MCF 10A (cell line): ENCODE measurements around the gene CCDC144A. TPM values are rescaled to one million over a fixed set of nuclear protein-coding genes. Genes with fewer than 3 reads are reported as not detected.
A peak's percentile ranks its signal among the peaks of the same experiment; 100 is the strongest.
"Not testable (repeated sequence)": the region's sequence is repeated elsewhere in the genome, so short reads cannot be mapped to it uniquely, and the experiment has no call there.

Source experiments
- BruUV-seq: library from RNA; stranded (reverse); fragments of 400-500 nt; replicated peaks from 2 replicates; lab custom pipeline; 2021; lab: Mats Ljungman, UMichigan
- CTCF ChIA-PET: fragments of 300-600 bp; sonication (Branson Sonifier 250); formaldehyde crosslinking; extraction: SDS; loops from one replicate; lab custom pipeline; 2021; ENCODE audit warnings: antibody characterized with exemption, inconsistent platforms; lab: Yijun Ruan, JAX
- POLR2A ChIA-PET: fragments of 300-600, 350-650 bp; sonication (Branson Sonifier 250); formaldehyde crosslinking; extraction: SDS; loops from one replicate; lab custom pipeline; 2020; ENCODE audit warnings: antibody characterized with exemption, inconsistent platforms; lab: Yijun Ruan, JAX
- DNase-seq: peaks from one replicate; pipeline ENCODE4 v3.0.0-alpha.2; 2018; ENCODE audit not compliant: unreplicated experiment
- H3K27ac Mint-ChIP-seq: one replicate; pipeline ENCODE4 v1.8.0; 2022; ENCODE audit warnings: mild to moderate bottlenecking, low read depth, mixed read lengths; ENCODE audit not compliant: unreplicated experiment
- H3K27me3 Mint-ChIP-seq: one replicate; pipeline ENCODE4 v1.8.0; 2022; ENCODE audit warnings: mixed read lengths; ENCODE audit not compliant: insufficient read depth, unreplicated experiment
- H3K36me3 Mint-ChIP-seq: one replicate; pipeline ENCODE4 v1.8.0; 2022; ENCODE audit warnings: mild to moderate bottlenecking, moderate library complexity, mixed read lengths; ENCODE audit not compliant: insufficient read depth, unreplicated experiment
- H3K4me1 Mint-ChIP-seq: one replicate; pipeline ENCODE4 v1.8.0; 2022; ENCODE audit warnings: mixed read lengths; ENCODE audit not compliant: insufficient read depth, unreplicated experiment
- H3K4me3 Mint-ChIP-seq: one replicate; pipeline ENCODE4 v1.8.0; 2022; ENCODE audit warnings: mild to moderate bottlenecking, moderate library complexity, mixed read lengths; ENCODE audit not compliant: unreplicated experiment
- H3K9me3 Mint-ChIP-seq: one replicate; pipeline ENCODE4 v1.8.0; 2022; ENCODE audit warnings: mixed read lengths; ENCODE audit not compliant: unreplicated experiment
- intact Hi-C: fragments of 100-400 bp; cut with micrococcal nuclease; formaldehyde crosslinking; loops from 2 replicates; pipeline ENCODE4 v1.14.1; 2022
- total RNA-seq: library from RNA; stranded (reverse); gene quantifications from 2 replicates; pipeline ENCODE4 v1.2.3, GENCODE V29; 2022
- TF ChIP-seq, protein P1 (sequence below): fragments of 200-600 bp; IDR thresholded peaks from one replicate; pipeline ENCODE4 v1.8.0; 2022; ENCODE audit warnings: antibody characterized with exemption, mild to moderate bottlenecking; ENCODE audit not compliant: unreplicated experiment

Gene CCDC144A
- total RNA-seq, 1 experiment from 2014 or later, result 7.2 TPM

DNA sequence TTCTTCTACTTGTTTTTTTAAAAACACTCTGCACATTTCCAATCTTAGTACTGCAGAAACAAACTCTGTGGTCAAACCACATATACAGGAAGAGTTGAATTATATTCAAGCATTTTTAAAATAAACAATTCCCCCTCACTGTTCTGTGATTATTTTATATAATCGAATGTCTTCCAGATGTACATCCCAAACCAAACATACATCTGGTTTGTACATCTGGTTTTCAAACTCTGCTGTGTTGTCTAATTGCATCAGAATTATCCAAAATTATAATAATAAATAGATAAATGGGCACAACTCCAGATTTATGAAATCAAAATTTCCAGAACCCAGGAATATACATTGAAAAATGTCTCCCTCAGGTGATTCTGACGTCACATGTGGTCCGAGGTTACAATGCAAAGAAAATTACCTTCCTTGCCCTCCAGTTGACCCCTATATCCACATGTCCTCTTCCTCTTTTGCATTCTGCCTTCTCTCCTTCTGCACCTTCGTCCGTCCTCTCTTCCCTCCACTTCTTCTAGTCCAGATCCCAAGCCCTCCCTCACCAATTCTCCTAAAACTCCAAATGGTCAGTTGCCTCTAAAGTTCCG lies 13.3 kb upstream of the CCDC144A start:
- no peaks in the 10 kb centered on the region for H3K9me3 Mint-ChIP-seq
- DNase-seq, result no peak
- CTCF ChIA-PET, result no interaction called here
- POLR2A ChIA-PET, result no interaction called here
- no peaks in the 10 kb centered on the region for H3K36me3 Mint-ChIP-seq
- BruUV-seq, result no TSS peak
- no peaks in the 10 kb centered on the region for H3K4me1 Mint-ChIP-seq
- intact Hi-C loops, result no loop called here
- TF ChIP-seq, protein P1, sequence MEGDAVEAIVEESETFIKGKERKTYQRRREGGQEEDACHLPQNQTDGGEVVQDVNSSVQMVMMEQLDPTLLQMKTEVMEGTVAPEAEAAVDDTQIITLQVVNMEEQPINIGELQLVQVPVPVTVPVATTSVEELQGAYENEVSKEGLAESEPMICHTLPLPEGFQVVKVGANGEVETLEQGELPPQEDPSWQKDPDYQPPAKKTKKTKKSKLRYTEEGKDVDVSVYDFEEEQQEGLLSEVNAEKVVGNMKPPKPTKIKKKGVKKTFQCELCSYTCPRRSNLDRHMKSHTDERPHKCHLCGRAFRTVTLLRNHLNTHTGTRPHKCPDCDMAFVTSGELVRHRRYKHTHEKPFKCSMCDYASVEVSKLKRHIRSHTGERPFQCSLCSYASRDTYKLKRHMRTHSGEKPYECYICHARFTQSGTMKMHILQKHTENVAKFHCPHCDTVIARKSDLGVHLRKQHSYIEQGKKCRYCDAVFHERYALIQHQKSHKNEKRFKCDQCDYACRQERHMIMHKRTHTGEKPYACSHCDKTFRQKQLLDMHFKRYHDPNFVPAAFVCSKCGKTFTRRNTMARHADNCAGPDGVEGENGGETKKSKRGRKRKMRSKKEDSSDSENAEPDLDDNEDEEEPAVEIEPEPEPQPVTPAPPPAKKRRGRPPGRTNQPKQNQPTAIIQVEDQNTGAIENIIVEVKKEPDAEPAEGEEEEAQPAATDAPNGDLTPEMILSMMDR, result no peak
- no peak overlapping the region for H3K4me3 Mint-ChIP-seq
- no peak overlapping the region for H3K27ac Mint-ChIP-seq
- H3K27me3 Mint-ChIP-seq, result peaks cover 3% of the 10 kb centered on the region

DNA sequence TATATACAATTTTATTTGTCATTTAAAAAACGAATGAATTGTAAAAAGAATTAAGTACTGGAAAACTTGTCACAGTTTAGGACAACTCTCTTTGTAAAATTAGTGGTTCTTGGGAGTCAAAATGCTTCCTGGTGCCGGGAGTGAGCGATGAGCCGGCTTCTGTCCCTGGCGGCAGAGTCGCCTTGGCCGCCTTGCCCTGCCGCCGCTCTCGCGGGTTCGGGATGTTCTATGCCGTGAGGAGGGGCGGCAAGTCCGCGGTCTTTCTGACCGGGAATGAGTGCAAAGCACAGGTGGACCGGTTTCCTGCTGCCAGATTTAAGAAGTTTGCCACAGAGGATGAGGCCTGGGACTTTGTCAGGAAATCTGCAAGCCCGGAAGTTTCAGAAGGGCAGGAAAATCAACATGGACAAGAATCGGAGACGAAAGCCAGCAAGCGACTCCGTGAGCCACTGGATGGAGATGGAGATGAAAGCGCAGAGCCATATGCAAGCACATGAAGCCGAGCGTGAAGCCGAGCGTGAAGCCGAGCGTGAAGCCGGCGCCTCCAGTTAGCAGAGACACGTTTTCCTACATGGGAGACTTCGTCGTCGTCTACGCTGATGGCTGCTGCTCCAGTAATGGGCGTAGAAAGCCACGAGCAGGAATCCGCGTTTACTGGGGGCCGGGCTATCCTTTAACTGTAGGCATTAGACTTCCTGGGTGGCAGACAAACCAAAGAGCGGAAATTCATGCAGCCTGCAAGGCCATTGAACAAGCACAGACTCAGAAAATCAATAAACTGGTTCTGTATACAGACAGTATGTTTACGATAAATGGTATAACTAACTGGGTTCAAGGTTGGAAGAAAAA lies 6.5 kb upstream of the CCDC144A start:
- H3K4me1 Mint-ChIP-seq, H3K36me3 Mint-ChIP-seq, DNase-seq, CTCF ChIA-PET, POLR2A ChIA-PET, H3K4me3 Mint-ChIP-seq, H3K9me3 Mint-ChIP-seq, intact Hi-C loops, BruUV-seq, H3K27ac Mint-ChIP-seq: not testable (repeated sequence)
- peaks cover 12% of the 10 kb centered on the region for H3K27me3 Mint-ChIP-seq

DNA sequence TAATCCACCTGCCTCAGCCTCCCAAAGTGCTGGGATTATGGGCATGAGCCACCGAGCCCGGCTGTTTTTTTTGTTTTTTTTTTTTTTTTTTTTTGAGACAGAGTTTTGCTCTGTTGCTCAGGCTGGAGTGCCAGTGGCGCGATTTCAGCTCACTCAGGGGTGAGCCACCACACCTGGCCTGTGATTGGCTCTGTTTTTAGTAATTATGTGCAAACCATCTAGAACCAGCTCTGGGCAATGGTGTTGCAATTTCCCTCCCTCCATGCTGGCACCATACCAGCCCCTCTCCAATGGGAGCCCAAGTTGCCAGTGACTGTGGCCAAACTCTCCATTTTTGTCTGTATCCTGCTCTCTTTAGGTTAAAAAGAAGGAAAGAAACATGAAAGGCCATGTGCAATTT lies 4.0 kb upstream of the CCDC144A start:
- H3K36me3 Mint-ChIP-seq, intact Hi-C loops, POLR2A ChIA-PET, CTCF ChIA-PET, H3K4me3 Mint-ChIP-seq, BruUV-seq, H3K9me3 Mint-ChIP-seq, H3K4me1 Mint-ChIP-seq, H3K27ac Mint-ChIP-seq: not testable (repeated sequence)
- peak; percentile 79 for DNase-seq
- peaks cover 12% of the 10 kb centered on the region for H3K27me3 Mint-ChIP-seq

DNA sequence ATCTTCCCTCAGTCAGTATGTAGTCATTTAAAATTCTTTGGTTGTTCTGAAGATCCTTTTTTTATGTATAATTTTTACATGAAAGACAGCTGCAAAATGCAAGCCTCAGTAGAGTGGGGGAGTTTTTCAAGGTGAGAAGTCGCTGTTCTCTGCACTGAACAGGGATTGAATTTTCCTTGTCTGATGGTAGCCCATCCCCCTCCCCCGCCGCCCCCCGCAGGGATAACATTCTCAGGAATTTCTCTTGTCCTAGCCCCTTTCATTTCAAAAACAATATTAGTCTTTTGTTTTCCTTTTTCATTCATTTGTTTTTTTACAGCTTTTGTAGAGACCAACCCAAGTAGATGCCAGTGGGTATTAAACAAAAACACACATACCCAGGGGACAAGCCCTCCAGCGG lies 2.9 kb upstream of the CCDC144A start:
- BruUV-seq, H3K36me3 Mint-ChIP-seq, H3K4me1 Mint-ChIP-seq, H3K4me3 Mint-ChIP-seq, H3K27me3 Mint-ChIP-seq, intact Hi-C loops, POLR2A ChIA-PET, CTCF ChIA-PET, H3K27ac Mint-ChIP-seq, H3K9me3 Mint-ChIP-seq, DNase-seq: not testable (repeated sequence)

DNA sequence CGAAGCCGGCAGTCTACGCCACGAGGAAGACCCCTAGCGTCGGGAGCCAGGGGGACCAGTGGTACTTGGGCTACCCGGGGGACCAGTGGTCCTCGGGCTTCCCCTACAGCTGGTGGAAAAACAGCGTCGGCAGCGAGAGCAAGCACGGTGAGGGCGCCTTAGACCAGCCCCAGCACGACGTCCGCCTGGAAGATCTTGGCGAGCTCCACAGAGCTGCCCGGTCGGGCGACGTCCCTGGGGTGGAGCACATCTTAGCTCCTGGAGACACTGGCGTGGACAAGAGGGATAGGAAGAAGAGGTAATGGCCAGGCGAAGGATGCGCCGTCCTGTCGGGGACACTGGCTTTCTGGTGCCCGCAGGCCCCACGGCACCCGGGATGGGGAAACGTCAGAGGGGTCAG lies 406 bp downstream of the CCDC144A start:
- H3K27ac Mint-ChIP-seq, H3K4me1 Mint-ChIP-seq, CTCF ChIA-PET, POLR2A ChIA-PET, H3K27me3 Mint-ChIP-seq, intact Hi-C loops, DNase-seq, H3K36me3 Mint-ChIP-seq, H3K4me3 Mint-ChIP-seq, BruUV-seq, H3K9me3 Mint-ChIP-seq: not testable (repeated sequence)

DNA sequence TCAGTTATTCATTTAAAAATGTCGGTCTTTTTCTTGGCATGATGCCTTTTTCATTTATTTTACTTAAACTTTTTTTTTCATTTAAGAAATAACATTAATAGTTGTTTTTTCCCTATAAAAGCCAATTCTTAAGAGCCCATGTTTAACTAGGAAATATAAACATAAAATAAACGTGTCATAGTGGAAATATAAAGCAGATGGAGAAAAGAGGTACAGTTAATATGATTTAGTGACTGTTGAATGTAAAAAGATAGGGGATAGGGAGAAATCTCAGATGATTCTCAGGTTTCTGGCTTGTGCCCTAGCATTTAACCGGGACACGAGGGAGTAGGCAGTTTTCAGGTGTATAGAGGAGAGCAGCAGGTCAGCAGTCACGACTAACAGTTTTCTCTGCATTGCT lies 7.6 kb downstream of the CCDC144A start:
- H3K4me1 Mint-ChIP-seq, H3K27ac Mint-ChIP-seq, DNase-seq, CTCF ChIA-PET, H3K9me3 Mint-ChIP-seq, H3K27me3 Mint-ChIP-seq, POLR2A ChIA-PET, intact Hi-C loops, BruUV-seq, H3K36me3 Mint-ChIP-seq, H3K4me3 Mint-ChIP-seq: not testable (repeated sequence)

DNA sequence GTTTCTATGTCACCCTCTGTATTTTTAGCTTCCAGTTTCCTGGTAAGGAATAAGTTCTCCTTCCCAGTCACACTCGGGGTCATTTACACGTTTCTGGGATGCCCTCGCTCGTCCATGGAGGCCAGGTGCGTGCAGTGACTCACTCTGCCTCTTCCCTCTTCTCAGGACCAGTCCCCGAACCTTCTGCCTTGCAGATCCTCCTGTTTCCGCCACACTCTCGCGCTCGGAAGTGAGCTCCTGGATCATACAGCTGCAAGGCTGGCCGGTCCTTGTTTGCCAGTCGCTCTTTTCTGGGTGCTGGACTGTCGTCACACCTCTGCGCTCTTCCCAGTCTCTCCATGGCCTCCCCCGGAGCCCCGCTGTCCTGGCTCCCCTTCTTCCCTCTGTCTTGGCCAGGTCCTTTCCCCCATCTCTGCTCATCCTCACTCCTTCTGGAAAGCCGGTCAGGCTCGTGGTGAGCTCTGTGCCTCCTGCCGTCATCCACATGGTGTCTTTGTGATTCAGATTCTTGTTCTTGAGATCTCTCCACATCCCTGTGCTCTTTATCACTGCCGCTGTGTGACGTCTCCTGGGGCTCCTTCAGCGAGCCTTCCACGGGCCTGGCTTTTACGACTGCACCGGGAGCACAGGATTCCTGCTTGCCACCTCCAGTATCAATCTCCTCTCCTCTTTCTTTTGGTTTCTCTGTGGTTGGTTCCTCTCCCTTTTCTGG lies 55.6 kb downstream of the CCDC144A start:
- H3K4me3 Mint-ChIP-seq, BruUV-seq, H3K36me3 Mint-ChIP-seq, H3K4me1 Mint-ChIP-seq, CTCF ChIA-PET, intact Hi-C loops, POLR2A ChIA-PET, DNase-seq, H3K27ac Mint-ChIP-seq, H3K9me3 Mint-ChIP-seq: not testable (repeated sequence)
- peaks cover 15% of the 10 kb centered on the region for H3K27me3 Mint-ChIP-seq

DNA sequence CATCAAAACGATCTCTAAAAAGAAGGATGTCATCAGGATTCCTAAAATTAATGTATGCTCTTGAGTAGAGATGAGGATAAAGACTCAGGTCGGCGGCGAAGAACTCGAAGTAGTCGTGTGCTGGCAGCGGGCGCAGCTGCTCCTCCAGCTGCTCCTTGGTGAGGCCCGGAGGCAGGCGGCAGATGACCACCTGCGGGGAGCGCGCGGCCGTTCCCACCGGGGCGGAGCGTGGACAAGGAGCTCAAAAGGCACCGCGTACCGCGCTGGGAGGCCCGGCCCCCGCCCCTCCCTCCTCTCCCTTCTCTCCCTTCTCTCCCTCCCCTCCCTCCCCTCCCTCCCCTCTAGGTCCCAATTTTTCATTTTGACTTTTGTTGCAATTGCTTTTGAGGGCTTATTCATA lies 56.5 kb downstream of the CCDC144A start:
- H3K4me3 Mint-ChIP-seq, H3K27ac Mint-ChIP-seq, H3K9me3 Mint-ChIP-seq, H3K36me3 Mint-ChIP-seq, BruUV-seq, POLR2A ChIA-PET, DNase-seq, intact Hi-C loops, CTCF ChIA-PET: not testable (repeated sequence)
- Mint-ChIP-seq H3K4me1 (peaks cover 15% of the 10 kb centered on the region), H3K27me3 (peaks cover 15% of the 10 kb centered on the region)
